GM11168 (cell line): ENCODE results near the gene RTL10.

ENCODE experiments used
- in situ Hi-C: fragments of 300-500 bp; cut with MboI; formaldehyde crosslinking; loops from one replicate; pipeline ENCODE4 v1.12.0; 2022; ENCODE audit warnings: low sequenced_read_pairs; ENCODE audit not compliant: unreplicated experiment

Gene RTL10

DNA sequence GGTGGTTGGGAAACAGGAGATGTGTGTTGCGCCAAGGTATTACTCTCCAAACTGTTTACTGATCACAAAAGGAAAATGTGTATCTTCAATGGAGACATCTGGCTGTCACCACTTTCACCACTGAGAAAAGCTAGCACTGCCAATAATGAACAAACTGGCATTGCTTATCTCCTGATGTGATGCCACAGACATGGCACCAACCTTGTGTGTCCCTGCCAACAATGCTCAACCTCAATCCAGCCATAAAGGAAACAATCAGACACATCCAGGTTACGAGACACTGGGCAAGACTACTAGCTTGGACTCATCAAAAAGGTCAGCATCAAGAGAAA, 28.1 kb downstream of the RTL10 start:
- in situ Hi-C loops, result no loop called here

DNA sequence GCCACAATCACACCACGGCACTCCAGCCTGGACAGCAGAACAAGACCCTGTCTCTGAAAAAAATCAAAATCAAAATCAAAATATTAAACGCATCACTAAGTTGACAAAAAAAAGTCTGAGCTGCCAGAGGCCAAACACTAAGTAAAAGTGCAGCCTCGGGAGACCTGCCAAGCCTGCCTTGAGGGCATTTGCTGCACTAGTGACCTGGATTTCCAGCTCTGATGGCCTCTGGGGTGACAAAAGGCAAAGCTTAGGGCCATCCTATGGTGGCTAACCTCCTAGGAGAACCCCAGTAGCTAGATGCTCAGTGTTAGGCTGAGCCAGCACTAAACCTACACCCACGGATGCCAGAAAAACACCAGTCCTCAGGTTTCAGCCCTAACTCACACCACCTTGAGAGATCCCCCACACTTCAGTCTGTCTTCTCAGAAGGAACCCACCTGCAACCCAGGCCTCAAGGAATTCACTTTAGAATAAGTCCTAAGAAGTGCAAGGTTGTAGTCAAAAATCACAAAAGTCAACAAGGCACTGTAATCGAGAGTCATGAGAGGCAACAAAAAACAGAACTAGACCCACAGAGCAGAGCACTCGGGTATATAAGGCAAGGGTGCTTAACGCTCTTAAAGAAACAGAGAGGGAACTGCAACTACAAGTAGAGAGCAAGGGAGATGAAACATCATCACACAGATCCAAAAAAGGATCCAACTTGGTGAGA, 28.6 kb downstream of the RTL10 start:
- in situ Hi-C loops, result no loop called here

DNA sequence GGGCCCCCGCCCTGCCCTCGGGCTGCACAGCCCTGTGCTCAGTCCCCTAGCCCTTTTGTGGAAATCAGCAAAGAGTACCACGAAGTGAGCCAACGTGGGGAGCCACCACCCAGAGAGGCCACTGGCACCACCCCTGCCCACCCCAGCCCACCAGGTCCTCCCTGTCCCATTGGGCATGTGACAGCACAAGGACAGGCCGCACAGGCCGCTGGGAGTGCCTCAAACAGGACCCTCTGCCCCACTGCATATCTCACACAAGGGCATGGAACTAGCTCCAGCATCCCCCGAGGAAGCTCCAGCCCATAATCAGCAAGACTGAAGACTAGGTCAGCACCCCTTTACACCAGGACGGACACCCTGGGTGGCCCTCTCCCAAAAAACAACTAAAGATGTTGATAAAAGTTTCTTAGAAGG, 29.7 kb downstream of the RTL10 start:
- in situ Hi-C loops, result no loop called here

DNA sequence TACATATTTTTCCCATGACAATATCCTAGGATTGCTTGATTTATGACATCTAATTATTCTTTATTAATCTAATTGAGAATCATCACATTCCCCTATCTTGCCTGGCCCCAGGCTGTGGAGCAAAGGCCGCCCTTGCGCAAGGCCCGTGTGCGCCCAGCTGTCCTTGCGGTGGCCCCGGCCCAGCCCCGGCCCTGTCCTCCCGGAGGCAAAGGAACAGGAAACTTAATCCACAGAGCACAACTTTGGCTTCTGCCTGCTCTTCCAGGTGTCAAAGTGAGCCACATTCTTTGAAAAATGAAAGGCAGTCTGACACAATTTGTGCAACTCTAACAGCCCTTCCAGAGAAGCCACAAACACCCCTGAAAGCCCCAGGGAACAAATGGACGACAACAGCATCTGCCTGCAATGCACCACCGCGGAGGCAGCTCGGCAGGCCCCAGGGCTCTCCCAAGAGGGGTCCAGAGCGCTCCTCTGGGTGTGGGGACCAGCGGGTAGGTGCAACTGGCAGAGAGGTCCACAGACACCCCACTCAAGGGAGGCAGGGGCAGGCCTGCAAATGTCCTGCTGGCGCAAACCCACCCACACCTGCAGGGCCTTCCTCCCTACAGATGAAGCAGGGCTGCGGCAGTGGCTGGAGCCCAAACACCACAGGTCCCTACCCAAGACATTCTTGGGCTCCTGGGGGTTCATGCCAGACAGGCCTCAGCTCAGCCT, 30.3 kb downstream of the RTL10 start:
- in situ Hi-C loops, result no loop called here

DNA sequence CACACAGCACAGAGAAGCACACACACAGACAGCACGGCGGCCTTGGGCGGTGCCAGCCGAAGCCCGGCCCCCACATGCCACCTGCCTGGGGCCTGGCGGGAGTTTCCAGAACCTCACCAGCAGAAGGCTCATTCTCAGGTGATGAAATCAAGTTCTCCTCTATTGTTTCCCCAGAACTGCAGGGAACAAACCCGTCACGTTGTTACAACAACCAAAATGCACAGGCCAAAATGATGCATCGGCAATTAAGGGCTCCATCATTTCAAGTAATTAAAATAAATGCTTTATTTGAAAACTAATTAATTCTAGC, 30.8 kb downstream of the RTL10 start:
- in situ Hi-C loops, result no loop called here

DNA sequence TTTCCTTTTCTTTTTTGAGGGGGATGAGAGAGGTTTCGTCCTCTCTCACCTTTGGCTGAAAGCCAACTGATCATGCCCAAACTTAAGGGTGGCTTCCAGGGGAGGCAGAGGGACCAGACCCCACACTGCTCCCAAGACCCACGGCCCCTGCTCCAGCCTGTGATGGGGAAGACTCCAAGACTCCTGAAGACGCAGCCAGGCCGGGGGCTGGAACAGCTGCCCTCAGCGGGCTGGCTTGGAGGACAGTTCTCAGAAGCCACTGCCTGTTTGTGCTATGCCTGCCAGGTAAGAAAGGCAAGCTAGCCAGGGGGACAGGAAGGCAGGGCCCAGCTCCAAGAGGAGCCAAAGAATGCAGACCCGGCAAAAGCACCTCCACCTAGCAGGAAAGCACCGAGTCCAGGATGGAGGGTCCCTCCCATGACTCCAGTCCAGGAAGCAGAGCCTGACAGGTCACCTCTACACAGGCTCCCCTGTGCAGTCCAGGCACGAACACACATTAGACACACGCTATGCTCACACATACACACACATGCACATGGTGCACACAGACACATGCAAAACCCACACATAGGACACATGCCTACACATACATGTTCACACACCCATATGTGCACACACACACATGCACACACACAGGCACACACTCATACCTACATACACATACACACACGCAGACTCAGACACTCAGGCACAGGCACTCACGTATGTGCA, 31.3 kb downstream of the RTL10 start:
- in situ Hi-C loops, result no loop called here

DNA sequence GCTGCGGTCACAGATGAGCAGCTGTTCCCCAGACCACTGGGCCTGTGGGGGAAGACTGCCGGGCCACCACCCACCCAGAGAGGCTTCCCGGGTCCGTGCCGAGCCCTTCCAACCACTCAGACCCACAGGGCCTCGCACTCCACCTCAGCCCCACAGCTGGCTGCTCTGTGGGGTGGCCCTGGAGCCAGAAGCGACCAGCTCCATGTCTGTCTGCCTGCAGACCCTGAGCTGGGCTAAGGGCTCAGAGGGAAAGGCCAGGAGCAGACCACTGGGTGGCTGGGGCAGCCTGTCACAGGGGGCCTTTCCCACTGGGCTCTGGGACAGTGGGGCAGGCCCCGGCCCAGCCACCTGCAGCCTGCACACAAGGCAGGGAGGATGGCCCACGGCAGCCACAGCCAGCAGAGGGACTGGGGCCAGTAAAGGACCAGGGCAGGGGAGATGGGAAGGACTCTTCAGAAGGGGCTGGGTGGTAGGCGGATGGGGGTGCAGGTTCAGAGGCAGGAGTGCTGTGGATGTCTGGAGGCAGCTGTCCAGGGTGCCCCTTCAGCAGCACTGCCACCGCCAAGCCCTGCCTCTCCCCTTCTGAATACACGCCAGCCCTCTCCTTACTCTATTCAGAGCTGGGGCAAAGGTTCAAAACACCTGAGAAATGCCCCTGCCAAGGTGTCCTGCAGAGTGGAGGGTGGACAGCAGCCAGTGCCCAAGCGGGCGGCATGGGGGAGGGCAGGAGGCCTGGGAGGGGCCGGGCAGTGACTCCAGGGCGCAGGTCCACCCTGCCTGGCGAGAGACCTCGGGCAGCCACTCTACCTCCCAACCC, 32.2 kb downstream of the RTL10 start:
- in situ Hi-C loops, result no loop called here

DNA sequence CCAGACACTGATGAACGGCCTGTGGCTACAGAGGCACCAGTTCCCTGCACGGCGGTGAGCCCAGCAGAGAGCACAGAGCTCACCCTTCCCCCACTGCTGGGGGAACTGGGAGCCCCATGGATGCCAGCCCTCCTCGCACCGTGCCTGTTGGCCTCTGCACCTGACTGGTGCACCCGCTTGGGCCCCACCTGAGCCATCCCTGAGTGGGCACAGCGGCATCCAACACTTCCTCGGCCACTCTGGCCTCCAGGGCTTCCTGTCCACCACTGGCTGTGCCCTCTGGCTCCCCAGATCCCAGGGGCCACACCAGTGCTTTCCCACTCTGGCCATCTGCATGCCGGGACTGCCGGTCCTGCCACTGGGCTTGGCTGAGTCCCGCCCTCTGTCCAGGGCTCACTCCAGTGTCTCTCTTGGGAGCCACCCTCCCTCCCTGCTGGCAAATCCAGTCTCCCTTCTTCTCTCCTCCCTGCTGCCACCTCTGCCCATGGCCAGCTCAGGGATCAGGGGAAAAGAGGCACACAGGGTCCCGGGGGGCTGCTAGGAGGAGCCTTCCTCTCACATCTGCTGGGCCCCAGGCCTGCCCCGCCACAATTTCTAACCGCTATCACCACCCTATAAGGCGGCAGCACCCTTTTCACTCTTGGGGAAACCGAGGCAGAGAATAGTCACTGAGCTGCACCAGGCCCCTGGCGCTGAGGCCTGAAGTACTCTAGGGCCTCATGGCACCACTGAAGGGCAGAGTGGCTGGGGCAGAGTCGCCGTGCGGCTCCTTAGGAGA, 33.0 kb downstream of the RTL10 start:
- in situ Hi-C loops, result no loop called here

DNA sequence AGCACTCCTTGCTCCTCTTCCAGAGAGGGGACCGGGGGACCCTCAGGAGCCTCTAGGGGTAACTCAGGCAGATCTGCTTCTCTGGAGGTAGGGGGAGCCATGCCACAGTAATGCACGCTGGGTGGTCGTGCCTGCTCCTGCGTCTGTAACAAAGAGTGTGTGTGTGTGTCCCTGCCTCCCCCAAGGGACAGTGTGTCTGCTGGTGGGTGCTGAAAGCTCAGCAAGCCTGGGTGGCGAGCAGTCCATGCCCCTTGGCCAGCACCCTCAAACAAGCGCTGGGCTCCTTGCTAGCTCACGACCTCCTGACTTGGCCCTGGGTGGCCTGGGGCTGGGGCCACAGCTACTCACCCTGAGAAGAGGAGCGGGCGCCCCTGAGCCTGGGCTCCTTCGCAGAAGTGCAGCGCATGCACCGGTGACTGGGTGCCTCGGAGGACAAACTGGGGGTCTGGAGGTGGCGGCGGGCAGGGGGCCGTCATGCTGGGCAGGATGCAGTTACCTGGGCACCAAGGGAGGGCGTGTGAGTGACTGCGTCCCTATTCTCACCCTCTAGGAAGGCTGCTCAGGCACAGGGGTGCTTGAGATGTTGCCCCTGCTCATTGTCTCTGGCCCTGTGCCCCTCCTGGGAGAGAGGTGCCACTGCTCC, 33.7 kb downstream of the RTL10 start:
- in situ Hi-C loops, result no loop called here

DNA sequence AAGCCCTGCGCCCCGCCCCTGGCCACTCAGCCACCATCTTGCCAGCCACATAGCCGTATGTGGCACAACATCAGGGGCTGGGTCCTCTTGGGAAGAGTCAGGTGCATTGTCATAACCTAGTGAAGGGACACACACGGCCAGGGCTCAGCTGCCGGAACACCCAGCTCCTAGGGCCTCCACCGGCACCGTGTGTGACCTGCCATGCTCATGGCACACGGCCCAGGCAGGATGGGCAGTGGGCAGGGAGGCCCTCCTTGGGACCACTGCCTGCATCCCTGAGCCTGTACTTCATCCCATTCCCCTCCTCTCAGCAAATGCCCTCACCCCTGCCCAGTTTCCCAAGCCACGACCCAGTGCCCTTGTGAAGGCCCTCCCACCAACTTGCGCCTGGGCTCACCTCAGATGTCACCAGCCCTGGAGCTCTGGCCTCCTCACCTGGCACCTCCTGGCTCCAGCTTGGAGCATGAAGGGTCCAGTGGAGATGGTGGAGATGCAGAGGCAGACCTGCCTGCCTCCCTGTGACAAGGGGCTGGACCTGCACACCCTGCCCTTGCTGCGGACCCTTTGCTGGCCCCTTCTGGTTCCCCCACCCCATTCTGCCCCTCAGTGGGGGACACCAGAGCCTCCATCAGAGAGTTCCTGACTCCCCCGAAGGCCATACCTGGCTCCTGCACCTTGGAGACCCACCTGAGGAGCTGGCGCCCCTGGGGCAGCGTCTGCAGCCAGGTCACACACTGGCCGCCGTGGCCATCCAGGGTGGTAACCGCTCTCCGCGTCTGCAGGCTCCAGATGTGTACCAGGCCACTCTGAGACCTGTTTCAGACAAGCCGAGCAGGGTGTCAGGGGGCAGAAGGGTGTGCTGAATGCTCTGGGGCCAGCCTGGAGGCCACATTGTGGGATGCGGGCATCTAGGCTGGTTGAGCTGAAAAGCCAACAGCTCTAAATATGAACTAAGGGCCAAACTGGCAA, 34.5 kb downstream of the RTL10 start:
- in situ Hi-C loops, result no loop called here

DNA sequence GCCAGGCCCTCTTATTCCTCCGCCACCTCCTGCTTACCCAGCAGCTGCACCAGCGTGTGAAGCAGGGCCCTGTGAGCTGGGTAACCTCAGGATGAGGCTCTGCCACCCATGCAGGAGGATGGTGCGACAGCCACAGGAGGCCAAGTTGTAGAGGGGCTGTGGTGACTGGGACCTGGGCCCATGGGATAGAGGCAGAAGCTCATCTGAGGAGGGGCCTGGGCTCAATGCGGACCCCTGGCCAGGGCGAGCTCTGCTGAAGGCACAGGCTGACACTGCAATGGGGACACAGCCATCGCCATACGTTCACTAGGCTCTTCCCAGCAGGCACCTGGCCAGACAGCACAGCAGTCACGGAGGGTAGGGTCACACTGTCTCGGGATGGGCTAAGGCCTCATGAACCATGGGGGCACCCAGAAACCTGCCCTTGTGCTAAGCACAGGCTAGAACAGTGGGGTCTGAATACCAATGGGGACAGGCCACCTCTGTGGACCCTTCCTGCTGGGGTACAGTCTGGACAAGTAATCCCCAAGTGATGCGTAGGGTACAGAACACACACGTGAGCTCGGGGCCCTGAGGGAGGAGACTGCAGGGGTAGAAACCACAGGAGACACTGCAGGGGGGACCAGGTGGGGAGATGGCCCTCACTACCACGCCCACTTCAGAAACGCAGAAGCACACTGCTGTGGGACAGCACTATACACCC, 35.3 kb downstream of the RTL10 start:
- in situ Hi-C loops, result no loop called here

DNA sequence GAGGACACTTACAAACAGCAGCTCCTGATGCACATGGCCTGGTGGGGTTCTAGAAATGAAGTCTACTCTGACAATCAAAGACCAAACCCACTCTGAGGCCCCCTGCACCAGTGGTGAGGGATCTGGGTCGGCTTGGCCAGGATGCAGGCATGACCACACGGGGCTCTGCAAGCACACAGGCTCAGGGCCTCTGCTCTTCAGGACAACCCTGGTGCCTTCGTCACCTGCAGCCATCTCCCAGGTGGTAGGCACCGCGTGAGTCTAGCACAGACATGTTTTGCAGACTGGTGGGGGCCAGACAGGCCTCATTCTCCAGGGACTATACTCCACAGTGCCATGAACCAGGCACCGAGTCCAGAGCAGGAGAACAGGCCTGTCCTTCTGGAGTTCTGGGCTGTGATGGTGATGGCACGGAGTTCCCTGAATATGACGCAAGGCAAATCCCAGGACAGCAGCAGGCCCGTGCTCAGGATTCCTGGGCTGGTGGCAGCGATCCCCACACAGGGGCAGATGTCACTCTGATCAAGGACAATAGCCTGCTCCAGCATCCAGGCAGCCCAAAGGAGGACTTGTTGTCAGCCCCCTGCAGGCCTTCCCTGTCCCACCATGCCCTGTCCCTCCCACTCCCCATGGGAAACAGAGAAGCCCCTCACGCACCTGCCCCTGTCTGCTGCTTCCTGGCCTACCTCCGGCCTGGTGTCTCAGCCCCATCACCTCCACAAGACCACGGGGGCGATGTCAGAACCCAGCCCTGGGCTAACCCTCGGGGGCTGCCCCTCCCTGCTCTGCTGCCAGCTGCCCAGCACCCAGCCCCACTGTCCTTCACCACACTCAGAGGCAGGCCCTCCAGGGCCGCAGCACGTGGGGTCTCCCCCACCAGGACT, 36.1 kb downstream of the RTL10 start:
- in situ Hi-C loops, result no loop called here

DNA sequence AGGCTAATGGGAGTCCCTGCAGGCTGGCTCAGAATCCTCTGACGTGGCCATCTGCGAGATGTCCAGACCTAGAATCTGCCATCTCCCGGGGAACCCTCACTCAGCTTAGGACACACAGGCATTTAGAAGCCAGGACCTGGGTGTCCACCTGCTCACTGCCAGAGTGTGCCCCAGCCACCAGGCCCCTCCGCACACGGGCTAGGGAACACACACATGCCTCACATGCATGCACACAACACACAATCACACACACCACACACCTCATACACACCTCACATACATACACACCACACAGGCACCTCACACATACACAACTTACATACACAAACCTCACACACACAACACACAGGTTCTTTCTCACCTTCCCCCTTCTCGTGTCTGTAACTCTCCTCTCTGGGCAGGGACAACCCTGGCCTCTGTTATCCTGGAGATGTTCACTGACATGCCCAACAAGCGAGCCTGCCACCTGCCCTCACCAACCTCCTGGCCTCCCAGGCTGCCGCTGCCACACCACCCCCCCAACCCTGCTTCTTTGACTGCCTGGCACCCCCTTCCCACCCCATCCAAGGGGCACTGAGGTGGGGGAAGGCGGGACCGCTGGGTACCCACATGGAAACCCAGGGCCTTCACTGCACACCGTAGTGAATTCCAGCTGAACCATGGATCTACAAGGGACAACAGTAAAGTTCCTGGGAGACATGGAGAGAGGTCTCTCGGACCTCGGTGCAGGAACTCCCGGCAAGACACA, 38.1 kb downstream of the RTL10 start:
- in situ Hi-C loops, result no loop called here

DNA sequence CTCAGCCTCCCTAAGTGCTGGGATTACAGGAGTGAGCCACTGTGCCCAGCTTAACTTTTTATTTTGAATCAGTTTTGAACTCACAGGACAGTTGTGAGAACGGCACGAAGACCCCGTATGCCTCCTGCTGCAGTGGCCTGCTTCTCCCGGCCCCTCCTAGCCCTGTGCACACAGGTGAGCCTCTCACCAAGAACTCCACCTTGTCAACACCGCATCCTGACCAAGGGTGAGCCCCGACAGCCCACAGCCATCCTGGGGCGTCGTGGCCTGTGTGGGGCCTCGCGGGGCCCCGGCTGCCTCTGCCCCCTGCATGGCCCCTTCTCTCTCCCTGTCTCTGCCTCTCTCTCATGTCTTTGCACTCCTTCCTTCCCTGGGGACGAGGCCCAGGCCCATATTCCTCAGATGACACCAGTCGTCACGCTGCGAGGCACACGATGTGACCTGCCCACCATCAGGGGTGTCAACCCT, 38.8 kb downstream of the RTL10 start:
- in situ Hi-C loops, result no loop called here

DNA sequence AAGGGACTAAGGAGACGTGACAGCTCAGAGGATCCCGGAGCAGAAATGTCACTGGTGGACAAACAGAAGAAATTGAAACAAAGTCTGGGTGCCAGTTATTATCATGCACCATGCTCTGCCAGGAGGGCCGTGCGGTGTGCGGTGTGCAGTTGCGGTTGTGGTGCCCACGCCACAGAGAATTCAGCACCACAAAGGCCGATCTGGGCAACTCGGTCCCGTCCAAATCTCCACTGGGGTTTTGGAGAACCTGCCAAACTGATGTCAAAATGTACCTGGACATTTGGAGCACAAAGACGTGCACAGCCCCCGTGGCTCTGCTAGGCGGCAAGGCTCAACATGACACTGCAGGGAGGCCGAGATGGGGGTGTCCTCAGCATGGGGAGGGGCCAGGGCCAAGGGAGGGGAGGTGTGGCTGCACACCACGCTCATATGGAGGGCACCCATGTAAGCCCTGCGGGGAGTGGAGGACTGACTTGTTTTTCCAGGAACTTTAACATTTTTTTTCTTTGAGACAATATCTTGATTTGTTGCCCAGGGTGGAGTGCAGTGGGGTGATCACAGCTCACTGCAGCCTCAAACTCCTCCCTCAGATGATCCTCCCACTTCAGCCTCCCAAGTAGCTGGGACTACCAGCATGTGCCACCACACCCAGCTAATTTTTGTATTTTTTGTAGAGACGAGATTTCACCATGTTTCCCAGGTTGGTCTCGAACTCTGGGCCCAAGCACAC, 39.4 kb downstream of the RTL10 start:
- in situ Hi-C loops, result no loop called here

DNA sequence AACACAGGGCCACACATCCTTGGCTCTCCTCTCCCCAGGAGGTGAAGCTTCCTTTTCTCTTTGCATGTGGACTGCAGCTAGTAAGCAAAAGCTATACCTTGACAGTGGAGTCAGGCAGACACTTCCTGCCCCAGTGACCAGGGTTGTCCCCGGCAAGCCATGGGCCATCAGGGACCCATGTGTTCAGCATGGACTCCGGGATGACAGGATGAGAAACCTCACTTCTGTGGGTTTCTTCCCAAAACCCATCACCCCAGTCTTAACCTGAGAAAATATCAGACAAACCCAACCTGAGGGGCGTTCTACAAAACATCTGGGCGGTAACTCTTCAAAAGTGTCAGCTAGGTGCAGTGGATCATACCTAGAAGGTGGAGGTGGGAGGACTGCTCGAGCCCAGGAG, 40.2 kb downstream of the RTL10 start:
- in situ Hi-C loops, result no loop called here
